ENCODE results near the gene UFSP2.

The UFSP2 gene

GRCh38 chr4:185358514-185358913 lies 67.2 kb downstream of the UFSP2 start:
- TF ChIP-seq CTCF (IDR thresholded peaks at IDR 0.05; ENCODE audit: borderline replicate concordance, insufficient read depth, low read depth, low read length), result no peak
- no peak overlapping the region for H3K4me3 ChIP-seq (ENCODE audit: low read depth, low read length)

GRCh38 chr4:185357733-185358440 lies 67.9 kb downstream of the UFSP2 start:
- TF ChIP-seq CTCF (IDR thresholded peaks at IDR 0.05; ENCODE audit: borderline replicate concordance, insufficient read depth, low read depth, low read length), result no peak
- H3K4me3 ChIP-seq (ENCODE audit: low read depth, low read length), result no peak overlapping the region

GRCh38 chr4:185357211-185357610 lies 68.6 kb downstream of the UFSP2 start:
- no peak for TF ChIP-seq CTCF (IDR thresholded peaks at IDR 0.05; ENCODE audit: borderline replicate concordance, insufficient read depth, low read depth, low read length)
- no peak overlapping the region for H3K4me3 ChIP-seq (ENCODE audit: low read depth, low read length)

GRCh38 chr4:185352741-185353140 lies 73.0 kb downstream of the UFSP2 start:
- H3K4me3 ChIP-seq (ENCODE audit: low read depth, low read length), result no peak overlapping the region
- TF ChIP-seq CTCF (IDR thresholded peaks at IDR 0.05; ENCODE audit: borderline replicate concordance, insufficient read depth, low read depth, low read length), result no peak

- no peak overlapping the region for H3K4me3 ChIP-seq (ENCODE audit: low read depth, low read length)
- no peak for TF ChIP-seq CTCF (IDR thresholded peaks at IDR 0.05; ENCODE audit: borderline replicate concordance, insufficient read depth, low read depth, low read length)
Measured at GRCh38 chr4:185352202-185352601, 73.6 kb downstream of the UFSP2 start.

- no peak for TF ChIP-seq CTCF (IDR thresholded peaks at IDR 0.05; ENCODE audit: borderline replicate concordance, insufficient read depth, low read depth, low read length)
- no peak overlapping the region for H3K4me3 ChIP-seq (ENCODE audit: low read depth, low read length)
Measured at GRCh38 chr4:185351691-185352090, 74.1 kb downstream of the UFSP2 start.

Data from GM12875 (cell line).